Keratinocyte (primary cell): ENCODE results near the gene PTK6. TPM values are rescaled to one million over a fixed set of nuclear protein-coding genes. Genes with fewer than 3 reads are reported as not detected.

Source experiments
- DNase-seq: peaks from one replicate; pipeline ENCODE4 v3.0.0-alpha.2; 2011; ENCODE audit warnings: low read depth, missing footprints, low spot score
- FAIRE-seq: peaks from 2 replicates; lab custom pipeline; 2011; peaks lifted over from hg19 to GRCh38; lab: Jason Lieb, UNC
- H2AFZ ChIP-seq: 2 replicates; pipeline ENCODE4 v1.6.0; 2012; ENCODE audit warnings: low read length, control low read depth, inconsistent platforms; ENCODE audit not compliant: control insufficient read depth
- H3K27ac ChIP-seq: 2 replicates; pipeline ENCODE4 v1.5.1; 2011; ENCODE audit warnings: low read length; ENCODE audit not compliant: control insufficient read depth, insufficient read depth
- H3K27me3 ChIP-seq: 3 replicates; pipeline ENCODE4 v1.6.0; 2011; ENCODE audit warnings: low read length; ENCODE audit not compliant: control insufficient read depth, insufficient read depth; ENCODE audit errors: extremely low read depth
- H3K36me3 ChIP-seq, 2 experiments: 2 replicates in 1 of 2; 3 replicates in 1 of 2; pipeline ENCODE4 v1.5.1; 2011; ENCODE audit warnings: low read length in 2 of 2, mild to moderate bottlenecking in 1 of 2; ENCODE audit not compliant: control insufficient read depth in 2 of 2, insufficient read depth in 2 of 2; ENCODE audit errors: extremely low read depth in 1 of 2
- H3K4me1 ChIP-seq: 3 replicates; pipeline ENCODE4 v1.5.1; 2011; ENCODE audit warnings: low read length; ENCODE audit not compliant: control insufficient read depth, insufficient read depth; ENCODE audit errors: extremely low read depth
- H3K4me2 ChIP-seq: 3 replicates; pipeline ENCODE4 v1.6.0; 2011; ENCODE audit warnings: low read depth, low read length; ENCODE audit not compliant: control insufficient read depth, insufficient read depth; ENCODE audit errors: extremely low read depth
- H3K4me3 ChIP-seq, 3 experiments: fragments of 200-600 bp in 1 of 3; sonication (generic) in 1 of 3; 2 replicates in 2 of 3; 3 replicates in 1 of 3; pipeline ENCODE4 v1.5.1; 2011 to 2016; ENCODE audit warnings: low read length in 3 of 3, mild to moderate bottlenecking in 3 of 3, control low read depth in 2 of 3, inconsistent platforms in 1 of 3, low read depth in 1 of 3, mixed read lengths in 1 of 3, mixed run types in 1 of 3, moderate library complexity in 1 of 3; ENCODE audit not compliant: control insufficient read depth in 2 of 3, insufficient read depth in 2 of 3; ENCODE audit errors: extremely low read depth in 1 of 3
- H3K79me2 ChIP-seq: 2 replicates; pipeline ENCODE4 v1.6.0; 2012; ENCODE audit warnings: low read length; ENCODE audit not compliant: control insufficient read depth, insufficient read depth
- H3K9ac ChIP-seq: 3 replicates; pipeline ENCODE4 v1.6.0; 2011; ENCODE audit warnings: low read length; ENCODE audit not compliant: control insufficient read depth, insufficient read depth; ENCODE audit errors: extremely low read depth
- H3K9me1 ChIP-seq: 3 replicates; pipeline ENCODE4 v1.6.0; 2011; ENCODE audit warnings: low read length; ENCODE audit not compliant: control insufficient read depth, insufficient read depth; ENCODE audit errors: extremely low read depth
- H3K9me3 ChIP-seq: 2 replicates; pipeline ENCODE4 v1.5.1; 2012; ENCODE audit warnings: low read depth, low read length; ENCODE audit not compliant: control insufficient read depth
- H4K20me1 ChIP-seq: 3 replicates; pipeline ENCODE4 v1.6.0; 2011; ENCODE audit warnings: low read length; ENCODE audit not compliant: control insufficient read depth, insufficient read depth; ENCODE audit errors: extremely low read depth
- CTCF ChIP-seq, 3 experiments: IDR thresholded peaks in 1 of 3; conservative IDR thresholded peaks in 1 of 3; optimal IDR thresholded peaks in 1 of 3; 2 replicates in 2 of 3; 3 replicates in 1 of 3; pipeline versions ENCODE3 to v1.5.1; 2011; ENCODE audit warnings: low read length in 3 of 3, mild to moderate bottlenecking in 3 of 3, moderate library complexity in 2 of 3, control low read depth in 1 of 3, inconsistent platforms in 1 of 3; ENCODE audit not compliant: insufficient read depth in 2 of 3; ENCODE audit errors: extremely low read depth in 1 of 3
- EZH2 ChIP-seq: IDR thresholded peaks from one replicate; pipeline ENCODE4 v1.6.1; 2012; ENCODE audit warnings: inconsistent platforms, mild to moderate bottlenecking, low read length, moderate library complexity
- dilution Hi-C: fragments of 300-500 bp; cut with MboI; formaldehyde crosslinking; loops from one replicate; pipeline ENCODE4 v1.7.0; 2020; ENCODE audit warnings: low sequenced_read_pairs; ENCODE audit not compliant: extremely low pct_ligation_motif_present
- polyA plus RNA-seq, 5 experiments: library from polyadenylated mRNA; depleted of rRNA in 3 of 5; stranded (reverse) in 3 of 5; stranded (forward) in 1 of 5; unstranded in 1 of 5; fragments of >200 nt; gene quantifications; 1 replicate in 1 of 5; 2 replicates in 3 of 5; 3 replicates in 1 of 5; pipeline versions ENCODE4 v1.2.1 to v1.2.3, GENCODE V29; 2011 to 2012; ENCODE audit warnings: missing spikeins in 2 of 5, low read depth in 1 of 5, low replicate concordance in 1 of 5

PTK6 gene
- polyA plus RNA-seq, 1 donor (not counting 4 experiments of a cell fraction or from before 2014, with no cell fraction given): 28.5 TPM

- TF ChIP-seq CTCF (optimal IDR thresholded peaks at IDR 0.05 in 1 of 3, IDR thresholded peaks at IDR 0.05 in 1 of 3, conservative IDR thresholded peaks at IDR 0.05 in 1 of 3; ENCODE audit: extremely low read depth in 1 of 3, insufficient read depth in 2 of 3, low read length in 3 of 3) (no peak), EZH2 (no peak)
- DNase-seq (no peak), FAIRE-seq (no peak)
- dilution Hi-C loops: no loop called here
- Histone ChIP-seq H3K4me3 (no peak overlapping the region), H3K9me3 (no peaks in the 10 kb centered on the region), H3K36me3 (no peaks in the 10 kb centered on the region), H2AFZ (no peak overlapping the region), H3K4me1 (no peaks in the 10 kb centered on the region), H3K9me1 (no peaks in the 10 kb centered on the region), H3K9ac (no peak overlapping the region), H3K27ac (no peak overlapping the region), H3K4me2 (no peak overlapping the region), H3K79me2 (no peaks in the 10 kb centered on the region), H4K20me1 (no peaks in the 10 kb centered on the region), H3K27me3 (peaks cover 45% of the 10 kb centered on the region)
These were observed 49.4 kb downstream of the PTK6 start for GRCh38 chr20:63487781-63488241.

GRCh38 chr20:63487116-63487764 is 49.9 kb downstream of the PTK6 start:
- H2AFZ ChIP-seq: no peak overlapping the region
- no peaks in the 10 kb centered on the region for H3K4me1 ChIP-seq
- H4K20me1 ChIP-seq: no peaks in the 10 kb centered on the region
- H3K27ac ChIP-seq: no peak overlapping the region
- no peaks in the 10 kb centered on the region for H3K36me3 ChIP-seq
- H3K4me3 ChIP-seq: no peak overlapping the region
- H3K9me3 ChIP-seq: no peaks in the 10 kb centered on the region
- peaks cover 51% of the 10 kb centered on the region for H3K27me3 ChIP-seq
- no peaks in the 10 kb centered on the region for H3K79me2 ChIP-seq
- no peaks in the 10 kb centered on the region for H3K9me1 ChIP-seq
- no peak for TF ChIP-seq CTCF (optimal IDR thresholded peaks at IDR 0.05 in 1 of 3, IDR thresholded peaks at IDR 0.05 in 1 of 3, conservative IDR thresholded peaks at IDR 0.05 in 1 of 3; ENCODE audit: extremely low read depth in 1 of 3, insufficient read depth in 2 of 3, low read length in 3 of 3)
- TF ChIP-seq EZH2: peak; percentile 47
- H3K4me2 ChIP-seq: no peak overlapping the region
- H3K9ac ChIP-seq: no peak overlapping the region
- no peak for DNase-seq
- no peak for FAIRE-seq
- dilution Hi-C loops: no loop called here
